ENCODE results near the gene MINAR2.

MINAR2 gene

DNA sequence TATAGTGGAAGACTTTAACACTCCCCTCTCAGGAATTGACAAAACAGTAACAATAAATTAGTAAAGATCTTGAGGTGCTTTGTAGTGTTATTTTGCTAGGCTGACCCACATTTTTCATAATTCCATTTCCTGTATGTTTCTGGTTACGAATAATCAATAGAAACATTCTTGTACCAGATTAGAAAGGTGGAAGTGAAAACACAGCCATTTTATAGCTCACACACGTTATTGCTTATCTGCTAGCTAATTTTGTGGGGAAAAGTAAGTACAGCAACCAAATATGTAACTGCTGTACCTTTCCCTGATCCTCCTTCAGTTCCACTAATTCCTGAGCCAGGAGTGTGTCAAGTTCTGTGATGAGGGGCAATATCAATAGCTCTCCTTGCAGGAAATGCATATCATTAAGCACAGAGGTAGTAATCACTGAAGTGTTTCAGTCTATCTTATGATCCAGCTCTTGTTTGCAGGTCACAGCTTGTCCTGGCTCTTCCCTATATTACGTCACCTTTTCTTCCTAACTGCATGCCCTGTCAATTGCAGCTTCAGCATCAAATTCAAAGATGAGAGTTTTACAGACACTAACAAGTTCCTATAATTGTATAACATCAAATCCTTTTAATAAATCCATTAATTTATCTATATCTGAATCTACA is 59.4 kb downstream of the MINAR2 start:
- no peak for DNase-seq (ENCODE audit: low spot score)
- TF ChIP-seq CTCF (IDR thresholded peaks at IDR 0.05): no peak
- no peak overlapping the region for H3K27ac ChIP-seq
- H3K4me3 ChIP-seq: no peak overlapping the region
